Smooth muscle cell (in vitro differentiated cells): ENCODE data around the gene NWD2. TPM values are rescaled to one million over a fixed set of nuclear protein-coding genes. Genes with fewer than 3 reads are reported as not detected.
"Not testable (repeated sequence)": the region's sequence is repeated elsewhere in the genome, so short reads cannot be mapped to it uniquely, and the experiment has no call there.

Experiments
- DNase-seq: peaks from one replicate; lab custom pipeline; 2025; ENCODE audit not compliant: unreplicated experiment; lab: John Stamatoyannopoulos, UW
- H2AFZ ChIP-seq: fragments of 200-600 bp; sonication (generic); 2 replicates; pipeline ENCODE4 v1.6.0; 2016; ENCODE audit warnings: antibody characterized with exemption, low read depth, mild to moderate bottlenecking
- H3F3A ChIP-seq: fragments of 200-600 bp; sonication (generic); 2 replicates; pipeline ENCODE4 v1.6.0; 2017; ENCODE audit warnings: antibody characterized with exemption, low read depth
- H3K27ac ChIP-seq: fragments of 200-600 bp; sonication (generic); 2 replicates; pipeline ENCODE4 v1.5.1; 2016; ENCODE audit warnings: low read depth, mild to moderate bottlenecking
- H3K27me3 ChIP-seq: fragments of 200-600 bp; sonication (generic); 2 replicates; pipeline ENCODE4 v1.6.1; 2016; ENCODE audit warnings: low read depth, mild to moderate bottlenecking
- H3K36me3 ChIP-seq: fragments of 200-600 bp; sonication (generic); 2 replicates; pipeline ENCODE4 v1.5.1; 2016; ENCODE audit warnings: low read depth
- H3K4me1 ChIP-seq: fragments of 200-600 bp; sonication (generic); 2 replicates; pipeline ENCODE4 v1.5.1; 2016; ENCODE audit warnings: low read depth
- H3K4me2 ChIP-seq: fragments of 200-600 bp; sonication (generic); 2 replicates; pipeline ENCODE4 v1.6.0; 2016; ENCODE audit warnings: mild to moderate bottlenecking
- H3K4me3 ChIP-seq: fragments of 200-600 bp; sonication (generic); 2 replicates; pipeline ENCODE4 v1.5.1; 2016; ENCODE audit warnings: mild to moderate bottlenecking
- H3K79me2 ChIP-seq: fragments of 200-600 bp; sonication (generic); 2 replicates; pipeline ENCODE4 v1.6.0; 2016; ENCODE audit warnings: low read depth, mild to moderate bottlenecking
- H3K9ac ChIP-seq: fragments of 200-600 bp; sonication (generic); 2 replicates; pipeline ENCODE4 v1.6.0; 2016; ENCODE audit warnings: low read depth
- H3K9me3 ChIP-seq: fragments of 200-600 bp; sonication (generic); replicated peaks from 2 replicates; pipeline ENCODE4 v1.5.1; 2016; ENCODE audit warnings: low read depth
- H4K20me1 ChIP-seq: fragments of 200-600 bp; sonication (generic); 2 replicates; pipeline ENCODE4 v1.6.0; 2016; ENCODE audit warnings: low read depth
- CTCF ChIP-seq: fragments of 200-600 bp; sonication (generic); IDR thresholded peaks from 2 replicates; pipeline ENCODE4 v1.5.1; 2017; ENCODE audit warnings: borderline replicate concordance, mild to moderate bottlenecking, antibody characterized with exemption; ENCODE audit not compliant: insufficient read depth, poor library complexity, severe bottlenecking
- WGBS: methylation state at CpG from one replicate; pipeline ENCODE4 v1.1.7; 2016; ENCODE audit warnings: low lambda C conversion rate; 5-methylcytosine and 5-hydroxymethylcytosine counted together
- polyA plus RNA-seq: library from polyadenylated mRNA; unstranded; fragments of >200 nt; fragmentation: Nextera tagmentation; extraction: Ambion mirVana; gene quantifications from 2 replicates; pipeline ENCODE4 v1.2.1, GENCODE V29; 2016
- total RNA-seq: library from RNA; depleted of rRNA; stranded (reverse); fragments of >200 nt; gene quantifications from 2 replicates; pipeline ENCODE4 v1.2.3, GENCODE V29; 2014

The NWD2 gene
- 0.04 TPM in 1 of 2 replicates, not detected in the other for total RNA-seq
- polyA plus RNA-seq = not detected in 2 replicates

DNA sequence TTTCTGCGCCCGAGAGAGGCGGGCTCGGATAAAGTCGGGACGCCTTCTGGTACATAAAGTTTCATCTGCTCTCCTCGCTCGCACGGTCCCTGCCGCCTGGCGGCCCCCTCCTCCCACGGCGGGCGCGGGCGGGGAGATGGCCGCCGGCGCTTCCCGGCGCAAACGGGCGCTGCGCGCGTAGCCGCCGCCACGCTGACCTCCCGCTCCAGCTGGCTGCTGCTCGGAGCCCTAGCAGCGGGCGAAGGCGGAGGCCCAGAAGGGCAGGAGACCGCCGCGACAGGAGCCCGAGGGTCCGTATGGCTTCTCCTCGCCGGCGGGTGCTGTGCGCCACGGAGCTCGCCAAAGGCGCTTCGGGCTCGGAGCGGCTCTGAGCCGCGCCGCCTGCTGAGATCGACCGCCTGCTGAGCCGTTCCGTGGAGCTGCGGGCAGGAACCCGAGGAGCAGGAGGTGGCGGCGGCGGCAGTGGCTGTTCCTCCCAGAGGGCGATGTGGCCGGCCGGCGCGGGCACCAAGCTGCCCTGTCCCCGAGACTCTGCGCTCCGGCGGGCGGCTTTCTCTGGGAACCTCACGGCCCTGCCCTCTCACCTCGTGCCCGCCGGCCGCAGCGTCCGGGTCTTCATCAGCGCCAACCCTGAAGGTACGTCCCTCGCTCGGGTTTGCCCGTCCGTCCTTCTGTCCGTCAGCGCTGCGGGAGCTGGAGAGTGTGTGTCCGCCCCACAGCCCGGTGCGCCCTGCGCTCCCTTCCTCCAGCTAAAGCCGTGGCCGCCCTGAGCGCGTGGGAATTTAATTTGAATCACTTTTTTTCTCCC is at the start of gene NWD2:
TSS of gene NWD2 (plus strand) at position 161 of the 808 bp plus-strand sequence. CDS start at position 486, 325 bp downstream.
- Histone ChIP-seq H3K36me3 (no peaks in the 10 kb centered on the region), H3K27me3 (peaks cover 100% of the 10 kb centered on the region), H3K27ac (no peak within 1 kb of the TSS), H3K9me3 (no peaks in the 10 kb centered on the region), H3K4me2 (peak within 1 kb of the TSS; percentile 84), H3F3A (no peaks in the 10 kb centered on the region), H4K20me1 (no peaks in the 10 kb centered on the region), H3K4me3 (peak within 1 kb of the TSS; percentile 51), H3K79me2 (no peaks in the 10 kb centered on the region), H3K9ac (no peak within 1 kb of the TSS), H3K4me1 (peaks cover 8% of the 10 kb centered on the region), H2AFZ (no peak within 1 kb of the TSS)
- TF ChIP-seq CTCF = no peak
- DNase-seq = no peak
- 1% methylated on average over 67 of the region's 95 CpGs for WGBS

DNA sequence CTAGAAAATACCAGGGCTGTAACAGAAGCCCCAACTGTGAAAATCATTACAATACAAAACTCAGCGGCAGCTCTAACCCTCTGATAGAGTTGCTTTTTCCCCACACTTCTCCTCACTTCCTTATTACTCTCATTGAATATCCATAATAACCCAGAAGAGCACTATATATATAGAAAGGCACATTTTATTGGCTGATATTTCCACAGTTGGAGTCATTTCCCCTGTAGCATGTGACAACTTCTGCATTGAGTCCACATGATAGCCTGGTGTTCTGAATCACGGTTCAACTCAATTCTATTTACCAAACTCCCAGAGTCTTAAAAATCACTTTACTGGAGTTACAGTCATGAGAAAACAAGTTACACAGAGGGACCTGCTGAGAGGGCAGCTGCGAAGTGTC is 46.6 kb upstream of the NWD2 start:
- no peaks in the 10 kb centered on the region for H4K20me1 ChIP-seq
- DNase-seq = no peak
- no peaks in the 10 kb centered on the region for H3K4me1 ChIP-seq
- H3K9me3 ChIP-seq = no peaks in the 10 kb centered on the region
- no peak overlapping the region for H2AFZ ChIP-seq
- H3K27ac ChIP-seq = no peak overlapping the region
- no peak overlapping the region for H3K4me3 ChIP-seq
- H3K4me2 ChIP-seq = no peak overlapping the region
- TF ChIP-seq CTCF = no peak
- no peaks in the 10 kb centered on the region for H3K79me2 ChIP-seq
- no peaks in the 10 kb centered on the region for H3F3A ChIP-seq
- H3K36me3 ChIP-seq = no peaks in the 10 kb centered on the region
- no peaks in the 10 kb centered on the region for H3K27me3 ChIP-seq
- H3K9ac ChIP-seq = no peak overlapping the region
- 84% methylated on average over 3 of the region's 3 CpGs for WGBS

DNA sequence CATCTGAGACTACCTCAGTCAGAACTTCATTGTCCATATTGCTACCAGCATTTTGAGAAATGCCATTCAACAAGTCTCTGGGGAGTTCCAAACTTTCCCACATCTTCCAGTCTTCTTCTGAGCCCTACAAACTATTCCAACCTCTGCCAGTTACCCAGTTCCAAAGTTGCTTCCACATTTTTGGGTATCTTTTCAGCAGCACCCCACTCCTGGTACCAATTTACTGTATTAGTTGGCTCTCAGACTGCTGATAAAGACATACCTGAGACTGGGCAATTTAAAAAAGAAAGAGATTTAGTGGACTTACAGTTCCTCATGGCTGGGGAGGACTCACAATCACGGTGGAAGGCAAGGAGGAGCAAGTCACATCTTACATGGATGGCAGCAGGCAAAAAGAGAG is 39.8 kb upstream of the NWD2 start:
- not testable (repeated sequence) for H4K20me1 ChIP-seq, H3K9me3 ChIP-seq, DNase-seq, H3K4me3 ChIP-seq, H3K9ac ChIP-seq, H3K36me3 ChIP-seq, H3K4me1 ChIP-seq, H2AFZ ChIP-seq, H3K27me3 ChIP-seq, H3K4me2 ChIP-seq, H3F3A ChIP-seq, H3K79me2 ChIP-seq, H3K27ac ChIP-seq
- WGBS = 89% methylated on average over 1 of the region's 1 CpG

DNA sequence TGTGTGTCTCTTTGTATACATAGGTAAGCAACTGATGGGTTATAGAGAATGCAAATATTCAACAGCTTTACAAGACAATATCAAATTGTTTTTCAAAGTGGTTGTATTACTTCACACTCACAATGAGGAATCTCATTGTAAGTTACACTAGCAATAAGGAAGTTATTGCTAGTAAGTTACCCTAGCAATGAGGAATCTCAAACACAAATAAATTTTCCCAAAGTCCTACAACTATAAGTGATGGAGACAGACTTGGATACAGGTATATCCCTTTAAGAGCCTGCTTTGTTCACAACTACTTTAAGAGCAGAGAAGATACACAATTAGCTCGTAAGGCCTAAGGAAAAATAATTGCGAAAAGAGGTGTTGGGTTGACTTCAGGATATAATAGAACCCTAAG is 28.3 kb upstream of the NWD2 start:
- Histone ChIP-seq H3K9ac (no peak overlapping the region), H3K9me3 (no peaks in the 10 kb centered on the region), H3K27me3 (peaks cover 6% of the 10 kb centered on the region), H3K27ac (no peak overlapping the region), H4K20me1 (no peaks in the 10 kb centered on the region), H3K4me3 (no peak overlapping the region), H3K79me2 (no peaks in the 10 kb centered on the region), H2AFZ (no peak overlapping the region), H3K36me3 (no peaks in the 10 kb centered on the region), H3F3A (no peaks in the 10 kb centered on the region), H3K4me2 (no peak overlapping the region), H3K4me1 (no peaks in the 10 kb centered on the region)
- 88% methylated on average over 2 of the region's 2 CpGs for WGBS
- no peak for TF ChIP-seq CTCF
- no peak for DNase-seq
